GM21447 (cell line): ENCODE results near the gene ACOT9.
A peak's percentile ranks its signal among the peaks of the same experiment; 100 is the strongest.
"Not testable (repeated sequence)": the region's sequence is repeated elsewhere in the genome, so short reads cannot be mapped to it uniquely, and the experiment has no call there.

Experiments
- ATAC-seq: cut with Tn5 transposase; IDR thresholded peaks from one replicate; pipeline ENCODE4 v1.9.1; 2021; ENCODE audit not compliant: unreplicated experiment

The ACOT9 gene

DNA sequence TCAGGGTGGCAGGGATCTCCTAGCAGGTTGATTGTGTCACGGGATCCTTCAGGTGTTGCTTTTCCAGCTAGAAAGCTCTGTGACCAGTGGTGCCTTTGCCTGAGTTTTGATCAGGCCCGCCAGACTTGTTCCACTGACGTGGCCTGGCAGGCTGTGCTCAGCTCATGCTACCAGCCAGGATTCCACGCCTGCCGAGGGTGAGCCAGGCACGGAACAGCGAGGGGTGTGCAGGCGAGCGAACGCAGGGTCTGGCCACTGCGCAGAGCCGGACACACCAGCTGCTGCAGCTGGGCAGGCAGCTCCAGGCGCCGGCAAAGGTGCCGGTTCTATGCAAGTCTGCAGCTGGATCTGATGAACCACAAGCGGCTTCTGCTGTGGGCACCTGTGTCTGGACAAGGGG is 22.8 kb upstream of the ACOT9 start:
- no peak for ATAC-seq

DNA sequence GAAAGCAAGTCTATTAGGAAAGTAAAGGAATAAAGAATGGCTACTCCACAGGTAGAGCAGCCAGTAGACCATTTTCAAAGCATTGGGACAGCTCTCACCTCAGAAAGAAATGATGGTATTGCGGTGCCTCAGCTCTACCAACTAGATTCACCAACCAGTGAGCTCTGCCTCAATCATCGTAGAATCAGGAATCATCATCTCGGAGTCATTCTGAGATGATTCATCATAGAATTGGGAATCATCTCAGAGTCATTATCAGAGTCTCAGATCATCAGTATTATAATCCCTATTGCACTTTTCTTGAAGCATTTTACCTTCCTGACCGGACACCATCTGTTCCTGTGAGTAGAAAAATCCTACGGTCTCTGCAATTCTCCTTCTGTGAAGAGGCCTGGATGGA is 22.4 kb upstream of the ACOT9 start:
- no peak for ATAC-seq

DNA sequence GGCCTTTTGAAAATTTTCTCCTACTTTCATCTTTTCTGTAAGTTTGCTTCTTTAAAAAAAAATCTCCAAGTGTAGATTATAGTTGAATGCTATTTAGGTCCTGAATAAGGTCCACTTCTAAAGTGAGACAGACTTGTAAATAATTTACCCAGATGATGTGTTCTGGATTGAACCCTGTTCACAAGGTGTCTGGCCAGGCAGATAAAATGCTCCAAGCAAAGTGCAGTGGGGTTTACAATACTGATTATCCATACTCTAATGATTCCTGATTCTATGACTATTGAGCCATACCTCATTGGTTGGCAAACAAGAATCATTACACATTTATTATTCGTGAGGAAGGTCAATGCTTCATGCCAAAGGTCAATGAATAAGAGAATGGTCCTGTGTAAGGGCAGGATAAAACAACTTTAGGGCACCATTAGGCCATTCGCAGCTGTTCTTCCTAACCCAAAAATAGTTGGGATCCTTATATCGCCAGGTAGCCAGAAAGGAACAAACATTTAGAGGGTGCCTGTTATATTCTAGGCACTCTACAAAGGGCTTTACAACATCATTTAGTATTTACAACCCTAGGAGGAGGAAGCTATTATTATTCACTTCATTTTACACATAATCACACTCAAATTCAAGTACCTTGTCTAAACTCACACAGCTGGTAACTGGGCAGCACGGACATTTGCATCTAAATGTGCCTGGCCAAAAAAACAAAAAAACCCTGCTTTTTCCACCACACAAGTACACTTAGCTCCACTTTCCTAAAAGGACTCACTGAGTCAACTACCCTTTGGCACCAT is 21.3 kb upstream of the ACOT9 start:
- ATAC-seq, result no peak

DNA sequence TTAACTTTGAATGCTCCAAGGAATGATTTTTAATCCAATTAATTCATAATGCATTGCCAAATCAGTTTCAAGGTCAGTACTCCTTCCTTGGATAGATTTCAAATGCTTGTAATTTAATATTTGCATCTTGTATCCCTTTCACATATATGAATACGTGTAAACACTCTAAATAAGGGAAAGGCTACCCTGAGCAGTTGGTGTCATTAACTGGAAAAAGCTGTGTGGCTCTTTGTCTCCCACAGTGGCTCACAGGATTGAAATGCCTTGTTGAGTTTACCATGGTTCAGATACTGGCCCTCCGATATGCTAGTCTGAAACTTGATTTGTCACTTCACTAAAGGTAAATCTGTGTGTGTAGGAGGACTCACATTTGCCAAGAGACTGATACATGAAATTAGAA is 16.7 kb upstream of the ACOT9 start:
- ATAC-seq, result no peak

DNA sequence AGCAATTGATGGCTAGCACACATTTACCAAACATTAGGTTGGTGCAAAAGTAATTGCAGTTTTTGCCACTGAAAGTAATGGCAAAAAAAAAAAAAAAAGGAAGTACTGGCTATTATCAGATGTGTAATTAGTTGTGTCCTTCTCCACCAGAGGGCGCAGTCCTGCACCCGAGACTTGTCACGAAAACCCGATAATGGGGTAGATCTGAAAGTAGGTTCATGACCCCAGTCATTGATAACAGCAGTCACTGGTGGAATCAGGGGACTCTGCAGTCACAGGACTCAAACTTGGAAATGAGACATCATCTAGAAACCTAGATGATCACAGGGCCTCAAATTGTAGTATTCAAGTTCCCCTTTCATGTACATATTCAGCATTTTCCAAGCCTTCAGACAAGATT is 13.1 kb upstream of the ACOT9 start:
- ATAC-seq, result peak; percentile 93

DNA sequence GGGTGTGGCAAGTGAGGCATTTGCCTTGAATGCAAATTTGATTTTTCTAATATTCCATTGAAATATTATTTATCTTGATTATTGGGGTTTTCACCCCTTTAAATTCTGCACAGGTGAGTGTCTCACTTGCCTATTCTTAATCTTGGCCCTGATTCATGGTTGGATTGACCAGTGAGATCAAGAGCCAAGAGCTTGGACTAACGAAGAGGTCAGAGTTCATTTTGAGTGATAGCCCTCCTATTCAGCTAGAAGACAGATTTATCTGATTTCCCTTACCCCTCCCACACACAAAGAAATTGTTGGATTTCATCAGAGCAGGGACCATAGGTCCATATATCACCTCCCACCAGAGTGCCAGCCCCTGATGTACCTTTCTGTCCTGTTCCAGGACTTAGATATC is 11.6 kb upstream of the ACOT9 start:
- ATAC-seq, result no peak

DNA sequence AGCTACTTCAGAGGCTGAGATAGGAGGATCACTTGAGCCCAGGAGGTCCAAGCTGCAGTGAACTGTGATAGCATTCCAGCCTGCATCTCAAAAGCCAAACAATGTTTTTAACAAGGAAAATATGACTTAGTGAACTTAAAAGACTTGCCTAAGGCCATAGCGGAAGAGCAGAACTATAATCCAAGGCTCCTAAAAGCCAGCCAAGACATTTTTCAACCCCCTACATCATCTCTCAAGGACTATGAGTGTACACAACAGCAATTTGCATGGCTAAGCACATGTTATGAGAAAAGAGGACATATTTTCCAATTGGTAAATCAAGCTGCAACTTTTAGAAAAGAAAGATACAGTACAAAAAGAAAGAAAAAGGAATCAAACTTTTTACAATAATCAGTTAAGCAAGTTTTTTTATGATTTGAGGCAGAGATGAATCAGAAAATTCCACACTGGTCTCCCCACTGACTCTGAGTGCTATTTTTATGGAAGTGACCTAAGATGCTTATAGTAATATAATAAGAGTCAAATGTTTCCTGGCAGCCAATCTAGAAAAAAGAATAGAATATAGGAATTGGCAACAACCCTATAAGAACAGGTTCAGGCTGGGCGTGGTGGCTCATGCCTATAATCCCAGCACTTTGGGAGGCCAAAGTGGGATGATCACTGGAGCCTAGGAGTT is 9.8 kb upstream of the ACOT9 start:
- ATAC-seq, result no peak

DNA sequence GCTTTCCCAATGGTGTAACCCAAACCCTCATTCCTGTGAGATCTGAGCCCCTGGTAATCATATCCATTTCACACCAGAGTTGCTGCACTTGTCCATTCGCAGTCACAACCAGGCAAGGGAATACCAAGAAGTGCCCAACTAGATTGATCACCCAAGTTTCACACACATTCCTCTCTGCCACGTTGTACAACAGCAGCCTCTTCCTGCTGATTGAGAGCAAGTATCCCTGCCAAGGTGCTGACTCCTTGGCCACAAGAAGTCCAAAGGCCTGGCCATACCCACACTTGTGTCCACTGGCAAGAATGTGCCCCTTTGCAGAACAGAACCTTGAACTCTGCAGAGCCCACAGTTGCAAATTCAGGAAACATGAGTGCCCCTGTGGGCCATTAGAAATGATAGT is 6.5 kb upstream of the ACOT9 start:
- ATAC-seq, result no peak

DNA sequence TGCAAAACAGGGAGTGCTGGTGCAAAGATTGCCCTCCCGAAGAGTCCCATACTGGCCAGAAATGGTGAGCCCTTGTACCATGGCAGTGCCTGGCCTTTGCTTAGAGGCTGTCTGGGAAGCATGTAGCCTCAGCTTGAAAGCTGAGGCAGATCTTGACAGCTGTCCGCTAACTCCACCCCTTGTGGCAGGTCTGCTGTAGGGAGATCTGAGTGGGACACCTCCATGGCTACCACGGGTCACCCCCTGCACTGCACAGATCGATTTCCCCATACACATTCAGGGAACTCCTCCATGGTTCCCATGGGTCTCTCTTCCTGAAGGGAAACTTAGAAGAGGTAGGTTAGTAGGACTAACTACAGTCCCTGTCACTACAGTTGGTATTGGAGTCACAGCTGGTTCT is 6.1 kb upstream of the ACOT9 start:
- no peak for ATAC-seq

DNA sequence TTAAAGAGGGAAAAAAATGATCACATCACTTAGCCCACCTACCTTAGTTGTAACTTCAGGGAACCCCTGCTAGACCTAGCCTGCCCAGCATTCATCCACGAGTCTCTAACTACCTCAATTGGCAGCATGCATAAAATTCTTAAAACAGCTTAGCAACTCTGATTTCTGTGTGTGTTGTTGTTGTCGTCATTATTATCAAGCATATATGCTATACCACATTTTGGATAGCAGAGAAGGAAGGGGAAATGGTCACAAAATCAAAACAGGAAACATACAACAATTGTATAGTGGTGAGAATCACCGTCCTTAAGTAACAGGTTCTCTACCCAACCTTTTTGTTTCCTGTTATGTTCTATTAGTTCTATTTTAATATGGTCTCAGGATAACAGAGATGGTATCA is 2.7 kb upstream of the ACOT9 start:
- no peak for ATAC-seq

DNA sequence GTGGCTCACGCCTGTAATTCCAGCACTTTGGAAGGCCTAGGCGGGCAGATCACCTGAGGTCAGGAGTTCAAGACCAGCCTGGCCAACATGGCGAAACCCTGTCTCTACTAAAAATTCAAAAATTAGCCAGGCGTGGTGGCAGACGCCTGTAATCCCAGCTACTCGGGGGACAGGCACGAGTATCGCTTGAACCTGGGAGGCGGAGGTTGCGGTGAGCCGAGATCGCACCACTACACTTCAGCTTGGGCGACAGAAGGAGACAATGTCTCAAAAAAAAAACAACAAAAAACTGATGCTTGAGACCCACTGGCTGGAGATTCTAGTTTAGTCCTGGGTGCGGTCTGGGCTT is 521 bp upstream of the ACOT9 start:
- not testable (repeated sequence) for ATAC-seq

DNA sequence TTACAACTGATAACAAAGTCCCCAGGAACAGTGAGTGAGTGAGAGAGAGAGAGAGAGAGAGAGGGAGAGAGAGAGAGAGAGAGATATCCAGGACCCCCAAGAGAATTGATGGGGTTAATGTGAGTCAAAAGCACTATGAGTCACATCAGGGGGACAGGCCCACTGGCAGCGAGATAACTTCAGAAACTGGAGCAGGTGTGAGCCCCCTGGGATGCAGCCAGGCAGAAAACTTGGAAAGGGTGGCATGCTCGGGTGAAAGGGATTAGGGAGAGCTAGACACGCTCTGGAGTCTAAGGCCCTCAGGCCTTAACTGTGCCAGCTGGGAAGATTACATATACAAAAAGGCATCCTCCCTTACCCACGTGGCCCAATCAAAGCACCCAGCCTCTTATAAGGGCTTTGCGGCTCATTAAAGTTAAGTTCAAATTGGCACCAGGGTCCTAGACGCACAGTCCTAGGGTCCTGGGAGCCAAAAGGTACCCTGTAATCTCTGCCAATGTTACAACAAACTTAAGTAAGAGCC is 841 bp downstream of the ACOT9 start:
- no peak for ATAC-seq

DNA sequence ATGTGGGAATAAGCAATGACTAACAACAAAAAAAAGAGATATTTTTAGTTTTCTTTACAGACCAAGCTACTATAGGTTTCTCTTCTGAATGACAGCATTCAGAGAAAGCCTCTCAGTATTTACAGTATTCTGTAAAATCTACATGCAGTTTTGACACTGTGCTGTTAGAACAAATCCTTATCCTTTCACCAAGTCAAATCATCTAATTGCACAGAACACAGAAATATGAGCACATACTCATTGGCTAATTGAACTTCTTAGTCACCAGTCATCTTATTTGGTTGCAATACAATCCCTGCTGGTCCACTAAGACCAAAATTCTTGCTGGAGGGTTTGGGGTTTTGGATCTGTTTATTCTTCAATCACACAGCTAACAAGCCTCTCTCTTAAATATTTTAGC is 5.7 kb downstream of the ACOT9 start:
- ATAC-seq, result no peak

DNA sequence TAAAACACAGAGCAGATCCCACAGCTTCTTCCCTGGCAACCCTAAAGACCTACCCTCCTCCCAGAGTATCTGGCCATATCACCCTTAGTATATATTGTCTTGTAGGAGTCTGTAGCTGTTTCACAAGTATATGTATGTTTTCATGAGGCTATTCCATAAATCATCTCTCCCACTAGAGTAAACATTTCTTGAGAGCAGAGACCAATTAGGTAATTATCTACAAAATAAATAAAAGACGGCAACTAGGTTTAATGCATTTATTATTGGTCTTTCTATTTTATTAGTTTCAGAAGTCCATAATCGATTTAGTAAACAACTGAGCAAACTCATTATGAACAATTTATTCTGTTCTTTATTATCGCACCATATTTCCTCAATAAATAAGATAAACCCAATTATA is 7.0 kb downstream of the ACOT9 start:
- no peak for ATAC-seq

DNA sequence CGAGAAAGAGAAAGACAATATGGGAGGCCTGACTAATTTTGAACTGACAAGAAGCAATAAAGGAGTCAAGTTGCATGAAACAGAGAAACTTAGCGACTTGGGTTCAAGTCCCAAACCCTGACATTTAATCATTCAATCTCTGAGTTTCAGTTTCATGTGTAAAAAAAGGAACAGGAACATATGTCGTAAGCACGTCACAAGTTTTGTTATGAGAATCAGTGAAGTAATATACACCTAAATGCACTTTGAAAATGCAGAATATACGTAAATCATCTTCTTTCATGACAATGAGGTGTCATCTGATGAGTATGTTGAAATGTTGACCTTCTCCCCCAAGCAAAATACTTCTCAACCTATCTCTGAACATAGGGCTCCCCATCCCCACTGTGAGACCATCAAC is 10.4 kb downstream of the ACOT9 start:
- ATAC-seq, result peak; percentile 85

DNA sequence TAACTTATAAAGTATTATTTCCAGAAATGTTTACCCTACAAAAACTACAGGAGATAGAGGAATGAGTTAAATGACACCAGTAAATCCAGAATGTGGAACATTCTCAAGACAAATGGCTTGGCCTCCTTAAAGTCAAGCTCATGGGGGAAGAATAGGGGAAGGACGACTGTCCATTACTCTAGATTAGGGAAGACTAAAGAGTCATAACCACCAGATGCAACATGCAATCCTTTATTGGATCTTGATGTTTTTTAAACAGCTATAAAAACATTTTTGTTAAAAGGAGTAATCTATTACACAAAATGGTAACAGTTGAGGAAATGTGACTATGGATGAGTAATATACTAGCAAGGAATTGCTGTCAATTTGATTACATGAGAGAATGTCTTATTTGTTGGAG is 11.1 kb downstream of the ACOT9 start:
- no peak for ATAC-seq

DNA sequence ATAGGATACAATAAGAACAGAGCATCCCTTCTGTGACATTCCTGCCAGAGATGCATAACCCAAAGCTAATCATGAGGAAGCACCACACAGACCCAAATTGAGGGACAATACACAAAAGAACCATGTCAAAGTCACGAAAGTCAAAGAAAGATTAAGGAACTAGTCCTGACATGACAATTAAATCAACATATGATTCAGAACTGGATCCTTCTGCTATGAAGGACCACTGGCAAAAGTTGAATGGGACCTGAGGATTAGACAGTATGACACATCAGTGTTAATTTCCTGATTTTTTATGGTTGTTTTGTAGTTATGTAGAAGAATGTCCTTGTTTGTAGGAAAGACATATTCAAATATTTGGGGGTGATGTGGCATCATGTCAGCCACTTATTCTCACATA is 13.9 kb downstream of the ACOT9 start:
- ATAC-seq, result no peak

DNA sequence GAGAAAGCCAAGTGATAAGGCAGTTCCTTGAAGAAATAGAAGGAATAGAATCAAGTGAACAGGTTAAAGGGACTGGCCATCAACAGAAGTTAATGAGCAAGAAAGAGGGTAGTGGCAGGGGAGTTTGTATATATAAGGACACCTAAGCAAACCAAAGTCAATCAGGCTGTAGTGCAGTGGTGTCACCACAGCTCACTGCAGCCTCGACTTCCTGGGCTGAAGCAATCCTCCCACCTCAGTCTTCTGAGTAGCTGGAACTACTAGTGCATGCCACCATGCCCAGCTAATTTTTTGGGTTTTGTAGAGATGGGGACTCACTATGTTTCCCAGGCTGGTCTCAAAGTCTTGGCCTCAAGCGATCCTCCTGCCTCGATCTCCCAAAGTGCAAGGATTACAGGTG is 15.9 kb downstream of the ACOT9 start:
- no peak for ATAC-seq

DNA sequence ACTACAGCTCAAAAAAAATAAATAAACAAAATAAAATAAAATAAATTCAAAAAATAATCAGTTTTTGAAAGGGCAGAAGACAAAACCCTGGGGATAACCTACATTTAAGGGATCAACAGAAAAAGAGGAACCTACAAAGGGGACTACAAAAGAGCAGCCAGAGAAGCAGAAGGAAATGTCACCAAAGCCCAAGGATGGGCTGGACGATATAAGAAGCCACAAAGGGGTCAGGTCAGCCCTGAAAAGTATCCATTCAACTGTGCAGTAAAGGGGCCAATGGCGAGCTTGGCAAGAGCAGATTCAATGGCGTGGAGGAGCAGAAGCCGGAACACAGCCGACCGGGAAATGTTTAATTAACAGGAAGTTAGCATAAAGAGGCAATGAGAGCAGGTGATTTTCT is 16.9 kb downstream of the ACOT9 start:
- ATAC-seq, result no peak

DNA sequence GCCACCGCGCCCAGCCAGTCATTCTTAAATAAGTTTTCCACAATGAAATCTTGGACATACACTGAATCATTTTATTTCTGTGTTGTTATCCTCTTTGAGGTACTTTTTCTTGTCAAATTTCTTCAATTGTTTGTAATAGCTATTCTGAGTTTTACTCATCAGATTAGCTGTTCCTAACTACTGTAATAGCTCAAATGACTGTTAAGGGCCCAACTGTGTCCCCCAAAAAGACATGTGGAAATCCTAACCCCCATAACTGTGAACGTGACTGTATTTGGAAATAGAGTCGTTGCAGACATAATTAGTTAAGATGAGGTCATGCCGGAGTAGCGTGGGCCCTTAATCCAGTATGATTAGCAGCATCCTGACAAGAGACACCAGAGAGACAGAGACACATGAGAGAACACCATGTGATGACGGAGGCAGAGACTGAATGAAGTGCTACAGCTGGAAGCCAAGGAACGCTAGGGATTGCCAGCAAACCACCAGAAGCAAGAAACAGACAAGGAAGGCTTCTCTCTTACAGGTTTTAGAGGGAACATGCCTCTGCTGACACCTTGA is 22.9 kb downstream of the ACOT9 start:
- ATAC-seq, result no peak

DNA sequence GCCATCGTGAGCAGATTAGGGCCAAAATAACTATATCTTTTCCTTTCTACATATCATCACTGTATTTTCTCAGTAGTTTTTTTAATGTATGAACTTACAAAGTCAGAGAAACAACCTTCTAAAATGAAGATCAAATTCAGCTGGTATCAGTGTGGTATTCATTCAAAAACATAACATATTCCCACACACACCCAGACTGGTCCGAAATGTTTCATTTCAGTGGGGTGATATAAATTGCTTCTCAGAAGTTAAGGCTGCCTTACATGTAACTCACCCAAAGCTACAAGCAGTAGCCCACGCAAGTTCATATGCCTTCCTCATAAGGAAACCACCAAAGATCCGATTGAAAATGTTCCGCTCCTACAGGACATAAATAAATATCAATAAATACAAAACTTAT is 37.8 kb downstream of the ACOT9 start:
- no peak for ATAC-seq

DNA sequence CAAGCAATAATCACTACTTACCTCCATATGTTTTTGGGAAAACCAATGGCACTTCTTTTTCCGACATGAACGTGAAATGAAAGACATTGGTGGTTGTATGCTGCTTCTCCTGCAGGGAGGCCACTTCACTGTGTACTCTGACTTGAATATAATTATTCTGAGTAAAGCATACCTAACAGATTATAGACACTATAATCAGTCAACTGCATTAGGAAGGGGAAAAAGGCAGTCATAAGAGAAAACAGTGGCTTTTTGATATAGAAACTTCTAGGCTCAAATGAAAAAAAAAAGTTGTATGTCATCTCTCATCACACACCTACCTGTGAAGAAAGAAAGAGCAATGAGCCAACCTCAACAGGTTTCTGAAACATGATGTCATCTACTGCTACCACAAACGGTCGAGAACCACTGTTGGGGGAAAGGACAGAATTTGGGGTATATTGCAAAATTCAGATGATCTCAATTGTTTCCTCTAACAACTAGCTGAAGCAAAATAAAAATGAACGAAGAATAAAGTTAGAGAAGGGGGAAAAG is 38.3 kb downstream of the ACOT9 start:
- no peak for ATAC-seq
